Testis (tissue), 3 donors: ENCODE results near the gene VASN. TPM values are rescaled to one million over a fixed set of nuclear protein-coding genes. Genes with fewer than 3 reads are reported as not detected.

Experiments
- DNase-seq: peaks from one replicate; pipeline ENCODE4 v3.0.0-alpha.2; 2019
- H3K27ac ChIP-seq, 2 donors: fragments of 200-600 bp; sonication (generic); one replicate each; pipeline ENCODE4 v1.5.1; 2019
- H3K27me3 ChIP-seq: fragments of 200-600 bp; sonication (generic); one replicate; pipeline ENCODE4 v1.5.1; 2019
- H3K36me3 ChIP-seq: fragments of 200-600 bp; sonication (generic); one replicate; pipeline ENCODE4 v1.5.1; 2017; ENCODE audit warnings: low read depth; ENCODE audit errors: missing control alignments
- H3K4me1 ChIP-seq: fragments of 200-600 bp; sonication (generic); one replicate; pipeline ENCODE4 v1.5.1; 2019
- H3K4me3 ChIP-seq, 2 donors: fragments of 200-600 bp; sonication (generic); one replicate each; pipeline ENCODE4 v1.5.1; 2017 to 2019
- H3K9me3 ChIP-seq: fragments of 200-600 bp; sonication (generic); one replicate; pipeline ENCODE4 v1.5.1; 2017
- POLR2A ChIP-seq: fragments of 450-650 bp; IDR thresholded peaks from one replicate; pipeline ENCODE4 v1.6.1; 2017; ENCODE audit warnings: antibody characterized with exemption, mild to moderate bottlenecking, moderate library complexity
- WGBS, 2 donors: methylation state at CpG; one replicate each; pipeline ENCODE4 v1.1.5; 2018; 5-methylcytosine and 5-hydroxymethylcytosine counted together
- intact Hi-C: fragments of 100-400 bp; cut with DNase I; formaldehyde crosslinking; loops from one replicate; pipeline ENCODE4 v1.15.1; 2023; ENCODE audit warnings: low total_unique reads
- polyA plus RNA-seq: library from polyadenylated mRNA; stranded (reverse); fragments of 350-450 nt; fragmentation: Illumina TruSeq; extraction: RNeasy Lipid Tissue Mini Kit (QIAGEN cat#74804); gene quantifications from one replicate; pipeline ENCODE4 v1.2.3, GENCODE V29; 2014; ENCODE audit warnings: low read depth, low replicate concordance; ENCODE audit not compliant: insufficient read depth
- total RNA-seq, 2 donors: library from RNA; depleted of rRNA; stranded (reverse); fragments of >200 nt; gene quantifications; one replicate each; pipeline ENCODE4 v1.2.3, GENCODE V29; 2016
- TF ChIP-seq, protein P1 (sequence below), 3 experiments: fragments of 450-650 bp in 2 of 3; fragments of 200-600 bp in 1 of 3; sonication (generic) in 1 of 3; IDR thresholded peaks; one replicate each; pipeline ENCODE4 v1.5.1; 2016 to 2019; ENCODE audit warnings: antibody characterized with exemption in 3 of 3, mild to moderate bottlenecking in 2 of 3, moderate library complexity in 1 of 3

The VASN gene
- total and polyA plus RNA-seq, 3 donors from 2014 or later = 33.9 to 125 (median 103) TPM

DNA sequence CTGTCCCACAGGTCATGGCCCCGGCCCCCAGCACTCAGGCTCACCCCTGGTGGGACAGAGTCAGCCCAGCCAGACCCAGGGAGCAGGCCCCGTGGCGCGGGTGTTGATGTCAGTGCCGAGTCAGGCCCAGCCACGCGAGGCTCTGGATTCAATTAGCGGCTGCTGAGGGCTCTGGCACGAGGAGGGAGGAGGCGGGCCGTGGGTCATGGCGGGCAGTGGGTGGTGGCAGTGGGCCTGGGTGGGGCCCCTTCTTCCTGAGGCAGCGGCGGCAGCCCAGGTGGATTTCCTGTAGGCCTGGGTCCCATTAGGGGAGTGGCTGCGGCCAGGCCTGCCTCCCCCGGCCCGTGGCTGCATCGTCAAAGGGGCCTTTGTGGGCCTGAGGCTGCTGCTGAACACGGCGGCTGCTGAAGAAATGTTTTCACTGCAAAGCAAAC, 12.9 kb downstream of the VASN start:
- intact Hi-C loops = no loop called here
- no peaks in the 10 kb centered on the region for H3K9me3 ChIP-seq
- WGBS, 2 donors = 61% methylated on average over 14 of the region's 20 CpGs; no CpG with 5 or more reads in 1 of the 2 donors
- TF ChIP-seq, protein P1, sequence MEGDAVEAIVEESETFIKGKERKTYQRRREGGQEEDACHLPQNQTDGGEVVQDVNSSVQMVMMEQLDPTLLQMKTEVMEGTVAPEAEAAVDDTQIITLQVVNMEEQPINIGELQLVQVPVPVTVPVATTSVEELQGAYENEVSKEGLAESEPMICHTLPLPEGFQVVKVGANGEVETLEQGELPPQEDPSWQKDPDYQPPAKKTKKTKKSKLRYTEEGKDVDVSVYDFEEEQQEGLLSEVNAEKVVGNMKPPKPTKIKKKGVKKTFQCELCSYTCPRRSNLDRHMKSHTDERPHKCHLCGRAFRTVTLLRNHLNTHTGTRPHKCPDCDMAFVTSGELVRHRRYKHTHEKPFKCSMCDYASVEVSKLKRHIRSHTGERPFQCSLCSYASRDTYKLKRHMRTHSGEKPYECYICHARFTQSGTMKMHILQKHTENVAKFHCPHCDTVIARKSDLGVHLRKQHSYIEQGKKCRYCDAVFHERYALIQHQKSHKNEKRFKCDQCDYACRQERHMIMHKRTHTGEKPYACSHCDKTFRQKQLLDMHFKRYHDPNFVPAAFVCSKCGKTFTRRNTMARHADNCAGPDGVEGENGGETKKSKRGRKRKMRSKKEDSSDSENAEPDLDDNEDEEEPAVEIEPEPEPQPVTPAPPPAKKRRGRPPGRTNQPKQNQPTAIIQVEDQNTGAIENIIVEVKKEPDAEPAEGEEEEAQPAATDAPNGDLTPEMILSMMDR (IDR thresholded peaks at IDR 0.05) = no peak
- no peak for TF ChIP-seq POLR2A
- no peak overlapping the region for H3K4me3 ChIP-seq
- H3K36me3 ChIP-seq = no peaks in the 10 kb centered on the region
- no peak overlapping the region for H3K27ac ChIP-seq
- H3K27me3 ChIP-seq = no peaks in the 10 kb centered on the region
- DNase-seq = no peak
- peaks cover 41% of the 10 kb centered on the region for H3K4me1 ChIP-seq

DNA sequence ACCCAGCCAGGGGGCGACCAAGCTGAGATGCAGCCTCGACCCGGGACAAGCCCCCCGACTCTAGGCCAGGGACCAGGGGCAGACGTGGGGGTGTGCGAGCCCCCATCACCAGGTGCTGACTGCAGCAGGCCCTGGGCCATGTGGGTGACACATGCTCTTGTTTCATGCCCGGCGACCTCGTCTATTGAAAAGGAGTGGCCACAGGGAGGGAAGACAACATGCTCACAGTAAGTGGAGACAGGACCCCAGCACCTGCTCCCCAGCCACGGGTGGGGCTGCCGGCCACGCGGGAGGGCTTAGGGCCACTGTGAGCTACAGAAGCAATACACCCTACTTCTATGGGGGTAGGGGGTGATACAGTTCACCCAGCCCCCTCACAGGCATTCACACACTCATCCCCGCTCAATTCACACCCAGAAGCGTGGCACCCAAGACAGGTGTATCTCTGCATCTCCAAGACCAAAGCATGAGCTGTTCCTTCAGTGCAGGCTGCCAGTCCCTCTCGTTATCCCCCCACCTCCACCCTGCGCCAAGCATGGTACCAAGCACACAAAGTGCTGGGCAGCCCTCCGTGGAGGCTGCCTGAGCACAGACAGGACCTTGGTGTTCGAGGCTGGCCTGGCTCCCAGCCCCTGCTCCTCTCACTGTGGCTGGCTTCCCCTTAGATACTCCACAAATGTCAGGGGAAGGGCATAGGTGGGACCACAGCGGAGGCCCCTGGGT, 13.6 kb downstream of the VASN start:
- Histone ChIP-seq H3K27me3 (no peaks in the 10 kb centered on the region), H3K4me1 (peaks cover 37% of the 10 kb centered on the region), H3K27ac (no peak overlapping the region), H3K9me3 (no peaks in the 10 kb centered on the region), H3K4me3 (no peak overlapping the region), H3K36me3 (no peaks in the 10 kb centered on the region)
- TF ChIP-seq, protein P1 (IDR thresholded peaks at IDR 0.05) = no peak
- no peak for TF ChIP-seq POLR2A
- no peak for DNase-seq
- intact Hi-C loops = no loop called here
- WGBS, 2 donors = 71 to 74% methylated on average over 15 to 20 of the region's 20 CpGs

DNA sequence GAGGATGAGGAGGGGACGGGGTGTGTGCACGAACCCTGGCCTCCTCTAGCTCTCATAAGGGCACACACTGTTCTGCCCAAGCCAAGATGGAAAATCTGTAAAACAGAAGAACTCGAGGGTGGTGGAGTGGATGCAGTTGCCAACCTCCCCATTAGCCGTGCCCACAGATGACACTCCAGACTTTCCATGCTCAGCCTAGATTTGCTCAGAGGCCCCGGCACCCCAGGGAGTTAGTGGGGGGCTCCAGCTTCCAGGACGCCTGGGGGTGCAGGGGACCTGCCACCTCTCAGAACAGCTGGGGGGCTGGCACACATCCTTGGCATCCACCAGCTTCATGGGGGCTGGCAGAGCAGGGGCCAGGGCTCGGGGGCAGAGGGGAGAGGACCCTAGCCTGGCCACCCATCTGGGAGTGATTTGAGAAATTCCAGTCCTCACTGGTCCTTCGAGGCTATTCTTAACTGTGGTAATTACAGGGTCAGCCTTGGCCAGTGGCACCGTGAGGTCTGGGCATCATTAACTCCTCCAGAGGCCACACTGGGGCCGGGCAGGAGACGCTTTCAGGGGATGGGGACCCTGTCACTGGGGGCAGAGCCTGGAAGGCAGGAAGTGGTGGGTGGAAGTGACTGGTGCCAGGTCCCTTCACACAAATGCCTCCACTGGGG, 14.3 kb downstream of the VASN start:
- no peak overlapping the region for H3K4me3 ChIP-seq
- TF ChIP-seq, protein P1 (IDR thresholded peaks at IDR 0.05) = no peak
- TF ChIP-seq POLR2A = no peak
- no peaks in the 10 kb centered on the region for H3K36me3 ChIP-seq
- no peaks in the 10 kb centered on the region for H3K9me3 ChIP-seq
- peaks cover 35% of the 10 kb centered on the region for H3K4me1 ChIP-seq
- 61 to 66% methylated on average over 11 of the region's 11 CpGs for WGBS, 2 donors
- H3K27me3 ChIP-seq = no peaks in the 10 kb centered on the region
- H3K27ac ChIP-seq = peak overlapping the region in 1 of 2 donors; percentile 57
- DNase-seq = no peak
- intact Hi-C loops = no loop called here

DNA sequence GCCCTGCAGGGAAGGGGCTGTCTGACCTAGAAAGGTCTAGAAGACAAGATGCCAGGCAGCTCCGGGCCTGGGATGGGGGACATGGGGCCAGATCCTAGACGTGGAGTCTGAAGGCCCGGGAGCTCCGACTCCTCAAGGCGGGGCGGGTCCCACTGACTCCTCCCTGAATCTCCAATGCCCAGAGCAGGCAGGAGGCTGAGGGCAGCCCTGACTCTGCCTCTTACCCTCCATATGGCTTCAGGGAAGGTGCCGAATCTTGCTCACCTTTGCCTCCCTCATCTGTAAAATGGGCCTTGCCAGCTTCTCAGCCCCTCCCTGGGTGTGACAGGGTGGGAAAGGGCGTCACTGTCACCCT, 14.8 kb downstream of the VASN start:
- Histone ChIP-seq H3K27ac (peak overlapping the region; percentile 1 to 57), H3K27me3 (no peaks in the 10 kb centered on the region), H3K36me3 (no peaks in the 10 kb centered on the region), H3K4me1 (peaks cover 35% of the 10 kb centered on the region), H3K4me3 (no peak overlapping the region), H3K9me3 (no peaks in the 10 kb centered on the region)
- TF ChIP-seq POLR2A = no peak
- TF ChIP-seq, protein P1 (IDR thresholded peaks at IDR 0.05) = no peak
- no peak for DNase-seq
- 71 to 75% methylated on average over 7 to 8 of the region's 8 CpGs for WGBS, 2 donors
- intact Hi-C loops = no loop called here
